NT2/D1 (cell line): ENCODE results near the gene TNRC6C.

Experiments
- SUZ12 ChIP-seq: IDR thresholded peaks from 2 replicates; pipeline ENCODE4 v1.6.1; 2011; ENCODE audit not compliant: insufficient read length, insufficient read depth; ENCODE audit errors: extremely low read depth
- YY1 ChIP-seq: IDR thresholded peaks from 2 replicates; pipeline ENCODE4 v1.6.1; 2011; ENCODE audit not compliant: insufficient read length, insufficient read depth
- ZNF274 ChIP-seq: IDR thresholded peaks from 2 replicates; pipeline ENCODE4 v1.6.1; 2011; ENCODE audit warnings: mild to moderate bottlenecking, low read depth, low read length

DNA sequence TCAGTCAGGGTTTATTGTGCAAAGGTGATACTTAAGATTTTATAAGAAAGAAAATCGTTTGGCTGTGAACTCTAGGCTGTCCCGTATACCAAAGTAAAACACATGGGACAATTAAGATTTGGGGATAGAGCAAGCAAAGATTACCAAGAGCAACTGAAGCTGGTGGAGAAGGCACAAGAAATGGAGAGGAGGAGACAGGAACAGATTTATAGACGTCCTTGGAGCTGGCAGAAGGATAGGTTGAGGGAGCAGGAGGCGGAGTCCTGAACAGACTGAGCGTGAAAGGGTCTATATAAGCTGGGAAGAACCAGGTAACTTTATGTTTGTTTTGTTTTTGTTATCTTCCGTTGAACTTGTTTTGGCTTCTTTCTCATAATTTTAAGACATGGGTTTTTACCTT lies 3.8 kb downstream of the TNRC6C start:
- no peak for TF ChIP-seq YY1
- TF ChIP-seq ZNF274: no peak
- no peak for TF ChIP-seq SUZ12
